Suprapubic skin (tissue), 4 donors: ENCODE measurements around the gene ZNF593OS. TPM values are rescaled to one million over a fixed set of nuclear protein-coding genes. Genes with fewer than 3 reads are reported as not detected.

ENCODE experiments used
- DNase-seq, 2 donors: peaks; one replicate each; pipeline ENCODE4 v3.0.0-alpha.2; 2019; ENCODE audit warnings: low spot score in 2 of 2
- H3K27ac ChIP-seq: fragments of 200-600 bp; sonication (generic); one replicate; pipeline ENCODE4 v1.5.1; 2019
- H3K27me3 ChIP-seq: fragments of 200-600 bp; sonication (generic); one replicate; pipeline ENCODE4 v1.5.1; 2019
- H3K36me3 ChIP-seq: fragments of 200-600 bp; sonication (generic); one replicate; pipeline ENCODE4 v1.5.1; 2019
- H3K4me1 ChIP-seq: fragments of 200-600 bp; sonication (generic); one replicate; pipeline ENCODE4 v1.5.1; 2019
- H3K4me3 ChIP-seq: fragments of 200-600 bp; sonication (generic); one replicate; pipeline ENCODE4 v1.5.1; 2019; ENCODE audit warnings: mild to moderate bottlenecking
- H3K9me3 ChIP-seq: fragments of 200-600 bp; sonication (generic); one replicate; pipeline ENCODE4 v1.5.1; 2019
- EP300 ChIP-seq: sonication (generic); formaldehyde crosslinking; IDR thresholded peaks from one replicate; pipeline ENCODE4 v1.6.1; 2017; ENCODE audit warnings: antibody characterized with exemption
- POLR2A ChIP-seq, 2 donors: fragments of 450-650 bp; IDR thresholded peaks; one replicate each; pipeline ENCODE4 v1.6.1; 2017; ENCODE audit warnings: antibody characterized with exemption in 2 of 2, mild to moderate bottlenecking in 2 of 2, moderate library complexity in 2 of 2
- POLR2AphosphoS5 ChIP-seq, 3 donors: sonication (generic); formaldehyde crosslinking; IDR thresholded peaks; one replicate each; pipeline ENCODE4 v1.6.1; 2017; ENCODE audit warnings: antibody characterized with exemption in 3 of 3
- WGBS: methylation state at CpG from one replicate; pipeline ENCODE4 v1.1.5; 2018; 5-methylcytosine and 5-hydroxymethylcytosine counted together
- total RNA-seq, 4 donors: library from RNA; depleted of rRNA; stranded (reverse); fragments of >200 nt; gene quantifications; one replicate each; pipeline ENCODE4 v1.1.0, GENCODE V29; 2016
- TF ChIP-seq, protein P1 (sequence below), 2 donors: fragments of 200-600 bp in 1 of 2; fragments of 450-650 bp in 1 of 2; sonication (generic) in 1 of 2; IDR thresholded peaks; one replicate each; pipeline ENCODE4 v1.5.1; 2016 to 2019; ENCODE audit warnings: antibody characterized with exemption in 2 of 2, mild to moderate bottlenecking in 1 of 2, moderate library complexity in 1 of 2

Gene ZNF593OS
- total RNA-seq, 4 donors from 2014 or later, result not detected

- Histone ChIP-seq H3K27ac (no peak overlapping the region), H3K27me3 (peaks cover 13% of the 10 kb centered on the region), H3K4me3 (no peak overlapping the region), H3K4me1 (peaks cover 5% of the 10 kb centered on the region), H3K36me3 (no peaks in the 10 kb centered on the region), H3K9me3 (no peaks in the 10 kb centered on the region)
- DNase-seq, result peak in 1 of 2 donors; percentile 29
- TF ChIP-seq POLR2A (IDR thresholded peaks at IDR 0.05), result no peak
- TF ChIP-seq, protein P1, sequence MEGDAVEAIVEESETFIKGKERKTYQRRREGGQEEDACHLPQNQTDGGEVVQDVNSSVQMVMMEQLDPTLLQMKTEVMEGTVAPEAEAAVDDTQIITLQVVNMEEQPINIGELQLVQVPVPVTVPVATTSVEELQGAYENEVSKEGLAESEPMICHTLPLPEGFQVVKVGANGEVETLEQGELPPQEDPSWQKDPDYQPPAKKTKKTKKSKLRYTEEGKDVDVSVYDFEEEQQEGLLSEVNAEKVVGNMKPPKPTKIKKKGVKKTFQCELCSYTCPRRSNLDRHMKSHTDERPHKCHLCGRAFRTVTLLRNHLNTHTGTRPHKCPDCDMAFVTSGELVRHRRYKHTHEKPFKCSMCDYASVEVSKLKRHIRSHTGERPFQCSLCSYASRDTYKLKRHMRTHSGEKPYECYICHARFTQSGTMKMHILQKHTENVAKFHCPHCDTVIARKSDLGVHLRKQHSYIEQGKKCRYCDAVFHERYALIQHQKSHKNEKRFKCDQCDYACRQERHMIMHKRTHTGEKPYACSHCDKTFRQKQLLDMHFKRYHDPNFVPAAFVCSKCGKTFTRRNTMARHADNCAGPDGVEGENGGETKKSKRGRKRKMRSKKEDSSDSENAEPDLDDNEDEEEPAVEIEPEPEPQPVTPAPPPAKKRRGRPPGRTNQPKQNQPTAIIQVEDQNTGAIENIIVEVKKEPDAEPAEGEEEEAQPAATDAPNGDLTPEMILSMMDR (IDR thresholded peaks at IDR 0.05), result no peak
- no peak for TF ChIP-seq EP300
- TF ChIP-seq POLR2AphosphoS5 (IDR thresholded peaks at IDR 0.05), result no peak
- 69% methylated on average over 3 of the region's 3 CpGs for WGBS
Observed at GRCh38 chr1:26215246-26215645, 43.6 kb upstream of the ZNF593OS start.

DNA sequence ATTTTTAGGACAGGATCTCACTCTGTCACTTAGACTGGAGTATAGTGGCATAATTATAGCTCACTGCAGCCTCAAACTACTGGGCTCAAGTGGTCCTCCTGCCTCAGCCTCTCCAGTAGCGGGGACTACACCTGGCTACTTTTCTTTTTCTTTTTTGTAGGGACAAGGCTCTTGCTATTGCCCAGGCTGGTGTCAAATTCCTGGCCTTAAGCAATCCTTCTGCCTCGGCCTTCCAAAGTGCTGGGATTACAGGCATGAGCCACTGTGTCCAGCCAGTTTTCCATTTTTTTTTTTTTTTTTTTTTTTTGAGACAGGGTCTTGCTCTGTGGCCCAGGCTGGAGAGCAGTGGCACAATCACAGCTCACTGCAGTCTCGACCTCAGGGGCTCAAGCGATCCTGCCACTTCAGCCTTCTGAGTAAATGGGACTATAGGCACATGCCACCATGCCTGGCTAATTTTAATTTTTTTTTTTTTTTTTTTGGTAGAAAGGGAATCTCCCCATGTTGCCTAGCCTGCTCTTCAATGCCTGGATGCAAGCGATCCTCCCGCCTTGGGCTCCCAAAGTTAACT lies 41.8 kb upstream of the ZNF593OS start:
- 66% methylated on average over 6 of the region's 6 CpGs for WGBS
- TF ChIP-seq POLR2AphosphoS5 (IDR thresholded peaks at IDR 0.05) (no peak), POLR2A (IDR thresholded peaks at IDR 0.05) (no peak), EP300 (no peak)
- TF ChIP-seq, protein P1 (IDR thresholded peaks at IDR 0.05), result no peak
- no peaks in the 10 kb centered on the region for H3K9me3 ChIP-seq
- H3K27ac ChIP-seq, result no peak overlapping the region
- no peaks in the 10 kb centered on the region for H3K4me1 ChIP-seq
- no peaks in the 10 kb centered on the region for H3K36me3 ChIP-seq
- no peak for DNase-seq
- H3K27me3 ChIP-seq, result peaks cover under 1% of the 10 kb centered on the region
- H3K4me3 ChIP-seq, result no peak overlapping the region

DNA sequence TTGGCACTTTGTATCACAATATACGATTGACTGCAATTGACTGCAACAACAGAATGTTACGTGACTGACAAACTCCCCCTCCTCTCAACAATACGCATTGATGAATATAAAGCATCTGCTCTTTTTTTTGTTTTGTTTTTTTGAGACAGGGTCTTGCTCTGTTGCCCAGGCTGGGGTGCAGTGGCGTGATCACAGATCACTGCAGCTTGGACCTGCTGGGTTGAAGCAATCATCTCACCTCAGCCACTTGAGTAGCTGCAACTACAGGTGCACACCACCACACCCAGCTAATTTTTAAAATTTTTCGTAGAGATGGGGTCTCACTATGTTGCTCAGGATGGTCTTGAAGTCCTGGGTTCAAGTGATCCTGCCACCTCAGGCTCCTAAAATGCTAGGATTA lies 41.1 kb upstream of the ZNF593OS start:
- Histone ChIP-seq H3K4me1 (no peaks in the 10 kb centered on the region), H3K27ac (no peak overlapping the region), H3K9me3 (no peaks in the 10 kb centered on the region), H3K36me3 (no peaks in the 10 kb centered on the region), H3K27me3 (no peaks in the 10 kb centered on the region), H3K4me3 (no peak overlapping the region)
- no peak for DNase-seq
- WGBS, result 89% methylated on average over 5 of the region's 5 CpGs
- TF ChIP-seq EP300 (no peak), POLR2A (IDR thresholded peaks at IDR 0.05) (no peak), POLR2AphosphoS5 (IDR thresholded peaks at IDR 0.05) (no peak)
- TF ChIP-seq, protein P1 (IDR thresholded peaks at IDR 0.05), result no peak

DNA sequence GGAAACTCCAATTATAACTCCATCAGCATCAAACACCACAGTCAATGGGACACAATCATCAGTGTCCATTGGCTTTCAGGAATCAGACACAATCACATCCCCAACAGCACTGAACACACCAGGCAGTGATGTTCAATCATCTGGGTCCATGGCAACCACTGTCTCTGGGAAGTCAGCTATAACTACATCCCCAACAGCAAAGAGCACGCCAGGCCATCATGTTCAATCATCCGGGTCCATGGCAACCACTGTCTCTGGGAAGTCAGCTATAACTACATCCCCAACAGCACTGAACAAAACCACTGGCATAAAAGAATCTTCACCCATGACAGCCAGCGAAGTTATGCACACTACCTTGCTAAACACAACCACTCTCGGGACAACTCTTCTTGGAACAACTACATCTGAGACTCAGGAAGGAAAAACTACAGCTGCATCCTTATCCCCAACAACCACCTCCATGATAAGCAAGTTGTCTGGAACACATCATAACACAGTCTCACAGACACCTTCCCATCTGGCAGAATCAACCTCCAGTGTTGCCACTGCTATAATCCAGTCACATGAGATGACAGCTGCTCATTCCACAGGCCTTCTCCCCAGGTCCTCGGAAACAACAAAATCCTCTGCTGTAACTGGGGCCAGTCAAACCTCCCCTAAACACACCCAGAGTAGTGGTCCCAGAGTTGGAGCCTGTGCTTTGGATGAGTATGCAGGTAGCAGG lies 38.7 kb upstream of the ZNF593OS start:
- no peak for DNase-seq
- WGBS, result 75% methylated on average over 5 of the region's 5 CpGs
- no peak overlapping the region for H3K4me3 ChIP-seq
- no peaks in the 10 kb centered on the region for H3K9me3 ChIP-seq
- no peaks in the 10 kb centered on the region for H3K27me3 ChIP-seq
- no peaks in the 10 kb centered on the region for H3K36me3 ChIP-seq
- TF ChIP-seq POLR2AphosphoS5 (IDR thresholded peaks at IDR 0.05), result no peak
- TF ChIP-seq POLR2A (IDR thresholded peaks at IDR 0.05), result no peak
- no peak for TF ChIP-seq EP300
- TF ChIP-seq, protein P1 (IDR thresholded peaks at IDR 0.05), result no peak
- H3K4me1 ChIP-seq, result no peaks in the 10 kb centered on the region
- no peak overlapping the region for H3K27ac ChIP-seq

GRCh38 chr1:26203642-26204318 lies 32.1 kb upstream of the ZNF593OS start:
- Histone ChIP-seq H3K4me1 (peaks cover 8% of the 10 kb centered on the region), H3K4me3 (no peak overlapping the region), H3K9me3 (no peaks in the 10 kb centered on the region), H3K36me3 (no peaks in the 10 kb centered on the region), H3K27me3 (no peaks in the 10 kb centered on the region), H3K27ac (no peak overlapping the region)
- DNase-seq, result no peak
- TF ChIP-seq, protein P1 (IDR thresholded peaks at IDR 0.05), result no peak
- TF ChIP-seq POLR2A (IDR thresholded peaks at IDR 0.05) (no peak), EP300 (no peak), POLR2AphosphoS5 (IDR thresholded peaks at IDR 0.05) (no peak)
- WGBS, result 100% methylated on average over 2 of the region's 9 CpGs
